AG09309 (cell line): Measurements from ENCODE around the gene CRYZ.
A peak's percentile ranks its signal among the peaks of the same experiment; 100 is the strongest.
"Not testable (repeated sequence)": the region's sequence is repeated elsewhere in the genome, so short reads cannot be mapped to it uniquely, and the experiment has no call there.

ENCODE experiments used
- DNase-seq: peaks from one replicate; pipeline ENCODE4 v3.0.0-alpha.2; 2010; ENCODE audit warnings: low read depth
- H3K4me3 ChIP-seq: 2 replicates; pipeline ENCODE4 v1.5.1; 2011; ENCODE audit warnings: mild to moderate bottlenecking, low read depth, low read length, moderate library complexity; ENCODE audit not compliant: control insufficient read depth
- CTCF ChIP-seq: IDR thresholded peaks from 2 replicates; pipeline ENCODE4 v1.5.1; 2011; ENCODE audit warnings: mild to moderate bottlenecking, low read depth, low read length, inconsistent platforms; ENCODE audit not compliant: insufficient read depth, control insufficient read depth; ENCODE audit errors: missing control alignments

Gene CRYZ

GRCh38 chr1:74673351-74674111, 59.3 kb downstream of the CRYZ start, which contains the start of gene ERICH3:
ERICH3 (minus strand) TSS chr1:74673792; CDS start chr1:74673519, 273 bp downstream.
- H3K4me3 ChIP-seq = peak within 1 kb of the TSS; percentile 32
- TF ChIP-seq CTCF = no peak
- no peak for DNase-seq

- not testable (repeated sequence) for H3K4me3 ChIP-seq
These were observed 62.0 kb downstream of the CRYZ start for GRCh38 chr1:74670866-74671265.

More at GRCh38 chr1:74670866-74671265, 62.0 kb downstream of the CRYZ start:
- not testable (repeated sequence) for DNase-seq
